ENCODE data around the gene VPS54.

VPS54 gene

GRCh38 chr2:64019083-64019974, at the start of gene VPS54:
Gene VPS54 (minus strand): TSS chr2:64019428. CDS start chr2:63983999, 35,429 bp downstream.
- peak; percentile 69 for DNase-seq

- no peak for DNase-seq
Measured at GRCh38 chr2:64067326-64067725, 48.1 kb upstream of the VPS54 start.

GRCh38 chr2:64065516-64065915, 46.3 kb upstream of the VPS54 start:
- DNase-seq: no peak

- no peak for DNase-seq
Measured at GRCh38 chr2:64063924-64064331, 44.7 kb upstream of the VPS54 start.

GRCh38 chr2:64063454-64063853, 44.2 kb upstream of the VPS54 start:
- DNase-seq: no peak

GRCh38 chr2:64062840-64063239, 43.6 kb upstream of the VPS54 start:
- DNase-seq: peak; percentile 13

- DNase-seq: no peak
Measured at GRCh38 chr2:64059270-64059669, 40.0 kb upstream of the VPS54 start.

- DNase-seq: no peak
Measured at GRCh38 chr2:64056021-64056420, 36.8 kb upstream of the VPS54 start.

GRCh38 chr2:64054161-64054915, 35.1 kb upstream of the VPS54 start:
- no peak for DNase-seq

- peak; percentile 58 for DNase-seq
Measured at GRCh38 chr2:64052463-64053241, 33.4 kb upstream of the VPS54 start.

- DNase-seq: peak; percentile 79
Measured at GRCh38 chr2:64049633-64050220, 30.5 kb upstream of the VPS54 start.

- DNase-seq: no peak
Measured at GRCh38 chr2:64045938-64046337, 26.7 kb upstream of the VPS54 start.

- DNase-seq: no peak
Measured at GRCh38 chr2:64040161-64040560, 20.9 kb upstream of the VPS54 start.

GRCh38 chr2:64036034-64036705, 16.9 kb upstream of the VPS54 start:
- peak; percentile 35 for DNase-seq

GRCh38 chr2:64035072-64035942, 16.1 kb upstream of the VPS54 start:
- no peak for DNase-seq

GRCh38 chr2:64029116-64029665, 10.0 kb upstream of the VPS54 start:
- no peak for DNase-seq

GRCh38 chr2:64025741-64026140, 6.5 kb upstream of the VPS54 start:
- DNase-seq: peak; percentile 16

- DNase-seq: no peak
Measured at GRCh38 chr2:64024259-64024949, 5.2 kb upstream of the VPS54 start.

- DNase-seq: no peak
Measured at GRCh38 chr2:64023485-64024258, 4.4 kb upstream of the VPS54 start.
